ENCODE data around the gene PDHA1.

PDHA1 gene

DNA sequence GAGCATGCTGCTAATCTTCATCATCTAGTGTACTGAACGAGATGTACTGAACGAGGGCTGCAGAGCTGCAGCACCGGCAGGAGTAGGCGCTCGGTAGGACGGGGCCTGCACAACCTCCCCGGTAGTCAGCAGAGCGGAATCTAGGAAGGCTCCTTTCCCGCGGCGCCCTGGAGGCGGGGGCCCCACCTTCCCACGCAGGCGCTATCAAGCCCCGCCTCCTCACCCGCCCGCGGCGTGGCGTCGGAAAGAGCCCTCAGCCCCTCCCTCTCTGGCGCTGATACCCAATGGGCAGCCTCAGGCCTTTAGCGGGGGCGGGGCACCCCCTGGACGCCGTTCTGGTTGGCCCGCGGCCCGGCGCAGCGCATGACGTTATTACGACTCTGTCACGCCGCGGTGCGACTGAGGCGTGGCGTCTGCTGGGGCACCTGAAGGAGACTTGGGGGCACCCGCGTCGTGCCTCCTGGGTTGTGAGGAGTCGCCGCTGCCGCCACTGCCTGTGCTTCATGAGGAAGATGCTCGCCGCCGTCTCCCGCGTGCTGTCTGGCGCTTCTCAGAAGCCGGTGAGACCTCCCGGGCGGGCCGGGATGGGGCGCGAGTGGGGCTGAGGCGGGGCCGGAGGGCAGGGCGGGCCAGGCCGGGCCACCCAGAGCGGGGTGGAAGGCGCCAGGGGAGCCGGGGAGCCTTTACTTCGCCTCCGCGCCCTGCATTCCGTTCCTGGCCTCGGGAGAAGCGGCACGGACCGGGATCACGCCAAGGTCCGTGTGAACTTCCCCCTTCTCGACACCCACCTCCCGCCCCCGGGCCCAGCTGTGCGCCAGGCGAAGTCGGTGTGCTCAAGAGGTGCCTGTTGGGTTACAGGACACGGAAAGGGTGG is at the start of gene PDHA1:
PDHA1 (plus strand) TSS at position 393 of the 874 bp plus-strand sequence; CDS start at position 504, 111 bp downstream.
- Histone ChIP-seq H3K4me1 (peaks cover 27% of the 10 kb centered on the region), H3K36me3 (peaks cover 3% of the 10 kb centered on the region; the same call in 1 of the 2 replicates), H3K9me3 (no peaks in the 10 kb centered on the region), H4K20me1 (peaks cover 47% of the 10 kb centered on the region), H3K4me3 (peak within 1 kb of the TSS; percentile 80), H3K27me3 (no peaks in the 10 kb centered on the region), H3K9ac (peak within 1 kb of the TSS; percentile 84), H3K4me2 (peak within 1 kb of the TSS; percentile 68), H3K27ac (peak within 1 kb of the TSS; percentile 67)
- no peak for TF ChIP-seq Cebpa-rat (IDR thresholded peaks at IDR 0.05)

DNA sequence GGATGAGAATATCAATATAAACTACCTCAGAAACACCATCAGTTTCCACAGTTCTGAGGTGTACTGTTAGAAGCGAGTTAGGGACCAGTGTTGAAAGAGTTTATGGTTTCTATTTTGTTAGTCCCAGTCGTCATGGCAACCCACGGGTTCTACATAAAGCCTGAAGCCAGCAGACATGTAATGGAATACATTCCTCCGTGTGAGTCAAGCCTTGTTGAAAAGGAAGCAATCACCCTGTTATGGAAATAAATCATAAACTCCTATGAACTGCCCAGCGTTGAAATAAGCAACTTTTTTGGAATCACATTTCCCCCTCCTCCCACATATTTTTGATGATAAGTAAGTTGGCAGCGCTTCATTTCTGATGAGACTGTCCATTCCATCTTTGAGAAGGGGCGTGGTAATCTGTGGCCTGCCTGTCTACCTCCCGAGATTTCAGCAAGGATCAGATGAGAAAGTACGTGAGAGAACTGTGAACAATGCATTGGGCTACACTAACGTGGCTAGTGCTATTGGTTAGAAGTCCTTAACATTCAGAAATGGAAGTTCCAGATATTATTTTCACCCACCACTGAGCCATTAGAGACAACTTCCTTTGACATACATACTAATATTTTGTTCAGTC is 40.4 kb upstream of the PDHA1 start:
- no peaks in the 10 kb centered on the region for H3K9me3 ChIP-seq
- H3K4me3 ChIP-seq: no peak overlapping the region
- H3K9ac ChIP-seq: no peak overlapping the region
- H4K20me1 ChIP-seq: no peaks in the 10 kb centered on the region
- peaks cover 3% of the 10 kb centered on the region for H3K27me3 ChIP-seq
- H3K4me2 ChIP-seq: no peak overlapping the region
- no peaks in the 10 kb centered on the region for H3K36me3 ChIP-seq
- TF ChIP-seq Cebpa-rat (IDR thresholded peaks at IDR 0.05): no peak
- H3K27ac ChIP-seq: no peak overlapping the region
- H3K4me1 ChIP-seq: 0 out of 2 replicates have a peak, but pooled peaks cover 4% of the 10 kb centered on the region

DNA sequence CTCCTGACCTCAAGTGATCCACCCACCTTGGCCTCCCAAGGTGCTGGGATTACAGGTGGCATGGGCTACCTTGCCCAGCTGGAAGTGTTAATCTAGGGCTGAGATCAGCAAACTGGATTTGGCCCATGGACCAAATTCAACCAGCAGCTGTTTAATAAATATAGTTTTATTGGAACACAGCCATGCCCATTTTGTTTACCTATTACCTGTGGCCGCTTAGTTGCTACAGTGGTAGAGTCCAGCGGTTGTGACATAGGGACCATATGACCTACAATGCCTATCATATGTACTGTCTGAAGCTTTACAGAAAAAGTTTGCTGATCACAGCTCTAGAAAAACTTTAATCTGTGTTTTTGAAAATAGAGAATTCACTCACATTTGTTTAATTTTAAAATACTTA is 17.2 kb upstream of the PDHA1 start:
- no peaks in the 10 kb centered on the region for H3K4me1 ChIP-seq
- H3K4me3 ChIP-seq: no peak overlapping the region
- no peaks in the 10 kb centered on the region for H4K20me1 ChIP-seq
- H3K36me3 ChIP-seq: no peaks in the 10 kb centered on the region
- 0 out of 2 replicates have a peak, but pooled peaks cover 6% of the 10 kb centered on the region for H3K27me3 ChIP-seq
- no peaks in the 10 kb centered on the region for H3K9me3 ChIP-seq
- no peak for TF ChIP-seq Cebpa-rat (IDR thresholded peaks at IDR 0.05)
- no peak overlapping the region for H3K4me2 ChIP-seq
- no peak overlapping the region for H3K27ac ChIP-seq
- H3K9ac ChIP-seq: no peak overlapping the region

DNA sequence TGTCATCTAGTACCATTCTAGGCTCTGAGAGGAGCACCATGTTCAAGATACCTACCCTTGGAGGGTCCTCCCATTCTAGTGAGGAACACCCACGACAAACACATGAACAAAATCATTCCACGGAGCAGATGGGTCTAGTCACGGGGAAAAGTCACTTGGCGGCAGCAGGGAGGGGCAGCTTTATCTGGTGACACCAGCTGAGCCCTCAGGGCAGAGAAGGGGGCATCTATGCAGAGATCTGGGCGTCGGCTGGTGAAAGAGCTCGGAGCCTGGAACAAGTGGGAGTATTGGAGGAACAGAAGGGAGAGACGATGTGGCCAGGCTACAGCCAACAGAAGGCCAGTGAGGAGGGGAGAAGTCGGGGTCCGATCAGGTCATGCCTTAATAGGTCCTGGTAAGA is 11.9 kb upstream of the PDHA1 start:
- no peaks in the 10 kb centered on the region for H4K20me1 ChIP-seq
- TF ChIP-seq Cebpa-rat (IDR thresholded peaks at IDR 0.05): no peak
- H3K4me3 ChIP-seq: no peak overlapping the region
- no peak overlapping the region for H3K4me2 ChIP-seq
- peaks cover 8% of the 10 kb centered on the region; the same call in 1 of the 2 replicates for H3K9me3 ChIP-seq
- no peaks in the 10 kb centered on the region for H3K4me1 ChIP-seq
- no peaks in the 10 kb centered on the region for H3K36me3 ChIP-seq
- 0 out of 2 replicates have a peak, but pooled peaks cover 6% of the 10 kb centered on the region for H3K27me3 ChIP-seq
- no peak overlapping the region for H3K27ac ChIP-seq
- no peak overlapping the region for H3K9ac ChIP-seq

DNA sequence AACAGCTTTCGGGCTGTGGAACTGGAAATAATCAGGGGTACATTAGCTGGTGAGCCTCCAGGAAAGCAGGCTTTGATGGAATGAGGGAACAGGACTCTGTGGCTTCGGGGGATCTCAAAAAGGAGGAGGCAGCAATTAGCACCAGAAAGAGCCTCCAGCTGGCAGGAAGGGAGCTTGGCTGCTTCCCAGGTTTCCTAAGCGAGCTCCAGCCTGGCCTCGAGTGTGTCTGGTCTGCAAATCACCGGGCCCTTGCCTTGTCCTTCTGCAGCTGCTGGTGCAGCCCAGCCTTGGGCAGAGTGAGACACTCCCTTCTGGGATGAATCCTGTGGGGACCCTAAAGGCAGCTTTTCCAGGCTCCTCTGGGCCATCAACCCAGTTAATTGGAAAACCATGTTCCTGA is 10.7 kb upstream of the PDHA1 start:
- no peak overlapping the region for H3K9ac ChIP-seq
- H3K27ac ChIP-seq: no peak overlapping the region
- H3K9me3 ChIP-seq: peaks cover 8% of the 10 kb centered on the region; the same call in 1 of the 2 replicates
- H3K36me3 ChIP-seq: no peaks in the 10 kb centered on the region
- TF ChIP-seq Cebpa-rat (IDR thresholded peaks at IDR 0.05): no peak
- no peaks in the 10 kb centered on the region for H4K20me1 ChIP-seq
- no peak overlapping the region for H3K4me2 ChIP-seq
- no peak overlapping the region for H3K4me3 ChIP-seq
- H3K4me1 ChIP-seq: no peaks in the 10 kb centered on the region
- H3K27me3 ChIP-seq: 0 out of 2 replicates have a peak, but pooled peaks cover 6% of the 10 kb centered on the region

DNA sequence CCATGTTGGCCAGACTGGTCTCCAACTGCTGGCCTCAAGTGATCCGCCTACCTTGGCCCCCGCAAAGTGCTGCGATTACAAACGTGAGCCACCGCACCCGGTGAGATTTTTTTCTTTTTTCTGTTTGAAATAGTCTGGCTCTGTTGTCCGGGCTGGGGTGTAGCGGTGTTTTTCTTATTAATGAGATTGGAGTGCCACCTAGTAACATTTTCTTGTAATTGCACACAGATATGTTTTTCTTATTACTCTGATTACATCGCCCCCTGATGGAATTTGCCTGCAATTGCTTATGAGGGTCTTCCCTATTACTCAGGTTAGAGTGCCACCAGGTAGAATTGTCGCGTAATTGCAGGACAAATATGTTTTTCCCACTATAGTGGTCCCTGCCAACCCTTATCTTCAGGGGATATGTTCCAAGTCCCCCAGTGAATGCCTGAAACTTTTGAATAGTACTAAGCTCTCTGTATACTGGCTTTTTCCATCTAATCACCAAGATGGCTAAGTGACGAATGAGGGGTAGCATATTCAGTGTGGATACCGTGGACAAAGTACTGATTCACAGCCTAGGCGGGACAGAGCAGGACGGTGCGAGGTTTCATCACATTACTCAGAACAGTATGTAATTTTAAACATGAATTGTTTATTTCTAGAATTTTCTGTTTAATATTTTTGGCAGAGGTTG is 8.6 kb upstream of the PDHA1 start:
- no peaks in the 10 kb centered on the region for H3K27me3 ChIP-seq
- no peaks in the 10 kb centered on the region for H4K20me1 ChIP-seq
- H3K27ac ChIP-seq: no peak overlapping the region
- H3K36me3 ChIP-seq: no peaks in the 10 kb centered on the region
- no peak overlapping the region for H3K4me2 ChIP-seq
- no peak overlapping the region for H3K9ac ChIP-seq
- TF ChIP-seq Cebpa-rat (IDR thresholded peaks at IDR 0.05): no peak
- H3K4me1 ChIP-seq: no peaks in the 10 kb centered on the region
- H3K4me3 ChIP-seq: no peak overlapping the region
- H3K9me3 ChIP-seq: peaks cover 8% of the 10 kb centered on the region; the same call in 1 of the 2 replicates

DNA sequence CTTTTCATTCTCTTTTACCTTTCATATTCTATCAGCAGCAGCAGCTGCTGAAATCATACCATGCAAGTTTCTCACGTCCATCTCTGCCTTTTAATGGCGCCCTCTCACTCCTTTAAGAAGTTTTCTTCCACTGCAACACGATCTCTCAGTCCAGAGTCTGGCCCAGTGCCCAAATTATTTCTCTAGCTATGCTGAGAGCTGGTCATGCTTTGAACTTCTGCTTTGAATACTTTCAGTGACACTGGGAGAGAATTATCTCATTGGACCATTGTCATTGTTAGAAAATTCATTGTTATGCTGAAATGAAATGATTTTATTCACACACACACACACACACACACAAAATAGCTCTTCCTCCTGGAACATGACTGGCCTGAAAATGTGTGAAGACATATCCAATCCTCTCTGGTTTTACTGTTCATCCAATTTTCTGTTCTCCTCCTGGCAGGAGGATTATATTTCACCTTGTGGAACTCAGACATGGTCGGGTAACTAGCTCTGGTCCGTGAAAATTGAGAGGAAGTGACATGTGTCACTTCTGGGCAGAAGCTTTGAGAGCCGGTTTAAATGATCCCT is 1.3 kb upstream of the PDHA1 start:
- no peaks in the 10 kb centered on the region for H3K36me3 ChIP-seq
- no peak for TF ChIP-seq Cebpa-rat (IDR thresholded peaks at IDR 0.05)
- no peak overlapping the region for H3K27ac ChIP-seq
- no peaks in the 10 kb centered on the region for H3K9me3 ChIP-seq
- no peak overlapping the region for H3K4me3 ChIP-seq
- H3K4me2 ChIP-seq: no peak overlapping the region
- no peaks in the 10 kb centered on the region for H3K27me3 ChIP-seq
- peaks cover 35% of the 10 kb centered on the region for H4K20me1 ChIP-seq
- H3K9ac ChIP-seq: no peak overlapping the region
- peaks cover 27% of the 10 kb centered on the region for H3K4me1 ChIP-seq

DNA sequence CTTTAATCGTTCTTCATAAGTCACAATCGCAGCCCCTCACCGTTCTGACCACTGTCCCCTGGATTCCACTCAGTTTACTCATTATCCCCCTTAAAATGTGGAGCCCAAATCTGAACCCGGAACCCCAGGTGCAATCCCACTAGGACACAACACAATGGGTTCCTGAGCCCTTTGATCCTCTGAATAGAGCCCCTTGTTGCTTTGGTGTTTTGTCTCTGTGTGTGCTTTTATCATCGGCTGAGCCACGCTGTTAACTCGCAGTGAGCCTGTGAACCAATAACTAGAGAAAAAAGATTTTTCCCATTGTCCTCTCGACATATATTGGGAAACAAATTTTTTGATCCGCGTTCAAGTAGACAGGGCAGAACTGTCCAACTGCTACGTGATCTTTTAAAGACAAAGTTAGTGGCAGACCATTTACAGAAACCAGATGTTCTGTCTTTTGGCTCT is 617 bp upstream of the PDHA1 start:
- no peak for TF ChIP-seq Cebpa-rat (IDR thresholded peaks at IDR 0.05)
- no peak overlapping the region for H3K27ac ChIP-seq
- peak overlapping the region; percentile 50 for H3K4me2 ChIP-seq
- H4K20me1 ChIP-seq: peaks cover 42% of the 10 kb centered on the region
- peak overlapping the region; percentile 80 for H3K4me3 ChIP-seq
- H3K27me3 ChIP-seq: no peaks in the 10 kb centered on the region
- H3K36me3 ChIP-seq: peaks cover 3% of the 10 kb centered on the region; the same call in 1 of the 2 replicates
- H3K4me1 ChIP-seq: peaks cover 27% of the 10 kb centered on the region
- H3K9me3 ChIP-seq: no peaks in the 10 kb centered on the region
- peak overlapping the region; percentile 60; the same call in 1 of the 2 replicates for H3K9ac ChIP-seq

DNA sequence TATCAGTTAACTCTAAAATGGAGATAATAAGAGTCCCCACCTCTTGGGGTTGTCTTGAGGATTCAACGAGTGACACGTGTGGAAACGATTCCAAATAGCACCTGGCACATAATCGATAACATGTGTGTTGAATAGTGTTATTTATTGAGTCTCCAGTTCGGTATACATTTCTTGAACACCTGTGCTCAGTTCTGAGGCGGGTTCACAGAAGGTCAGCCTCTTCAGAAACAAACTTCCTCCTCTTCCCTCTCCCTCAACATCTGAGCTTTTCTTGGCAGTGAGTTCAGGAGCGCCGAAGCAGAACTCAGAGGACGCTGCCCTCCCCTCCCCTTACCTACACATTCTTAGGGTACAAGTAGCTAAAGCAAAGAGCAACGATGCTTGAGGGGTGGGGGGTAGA is 934 bp downstream of the PDHA1 start:
- Histone ChIP-seq H4K20me1 (peaks cover 51% of the 10 kb centered on the region), H3K9me3 (no peaks in the 10 kb centered on the region), H3K4me2 (peak overlapping the region; percentile 68), H3K9ac (peak overlapping the region; percentile 84), H3K27me3 (no peaks in the 10 kb centered on the region), H3K4me1 (peaks cover 29% of the 10 kb centered on the region), H3K27ac (peak overlapping the region; percentile 67; the same call in 1 of the 2 replicates), H3K36me3 (peaks cover 4% of the 10 kb centered on the region; the same call in 1 of the 2 replicates), H3K4me3 (peak overlapping the region; percentile 80)
- TF ChIP-seq Cebpa-rat (IDR thresholded peaks at IDR 0.05): no peak

All from BLaER1 (cell line).